IPS-18a (cell line): ENCODE measurements around the gene RNF145.
"Not testable (repeated sequence)": the region's sequence is repeated elsewhere in the genome, so short reads cannot be mapped to it uniquely, and the experiment has no call there.

Experiments used
- H3K27ac ChIP-seq: one replicate; pipeline ENCODE4 v1.5.1; 2013; ENCODE audit warnings: low read length
- H3K27me3 ChIP-seq: one replicate; pipeline ENCODE4 v1.6.1; 2013; ENCODE audit warnings: mild to moderate bottlenecking, low read length; ENCODE audit not compliant: control insufficient read depth, insufficient read depth
- H3K36me3 ChIP-seq: one replicate; pipeline ENCODE4 v1.6.1; 2013; ENCODE audit warnings: low read depth, low read length; ENCODE audit not compliant: control insufficient read depth
- H3K4me1 ChIP-seq: one replicate; pipeline ENCODE4 v1.6.1; 2013; ENCODE audit warnings: low read depth, low read length; ENCODE audit not compliant: control insufficient read depth
- H3K4me3 ChIP-seq: one replicate; pipeline ENCODE4 v1.5.1; 2013; ENCODE audit warnings: low read length
- H3K9ac ChIP-seq: one replicate; pipeline ENCODE4 v1.6.1; 2013; ENCODE audit warnings: mild to moderate bottlenecking, low read length, moderate library complexity
- H3K9me3 ChIP-seq: one replicate; pipeline ENCODE4 v1.6.1; 2013; ENCODE audit warnings: low read depth, low read length; ENCODE audit not compliant: control insufficient read depth

Gene RNF145

GRCh38 chr5:159121061-159121460 lies 88.3 kb downstream of the RNF145 start:
- Histone ChIP-seq H3K9me3 (no peaks in the 10 kb centered on the region), H3K9ac (no peak overlapping the region), H3K36me3 (no peaks in the 10 kb centered on the region), H3K27me3 (no peaks in the 10 kb centered on the region), H3K27ac (no peak overlapping the region), H3K4me3 (no peak overlapping the region), H3K4me1 (no peaks in the 10 kb centered on the region)

GRCh38 chr5:159120446-159120845 lies 88.9 kb downstream of the RNF145 start:
- H3K27me3 ChIP-seq = no peaks in the 10 kb centered on the region
- H3K4me1 ChIP-seq = no peaks in the 10 kb centered on the region
- no peaks in the 10 kb centered on the region for H3K36me3 ChIP-seq
- H3K27ac ChIP-seq = no peak overlapping the region
- no peaks in the 10 kb centered on the region for H3K9me3 ChIP-seq
- no peak overlapping the region for H3K9ac ChIP-seq
- no peak overlapping the region for H3K4me3 ChIP-seq

DNA sequence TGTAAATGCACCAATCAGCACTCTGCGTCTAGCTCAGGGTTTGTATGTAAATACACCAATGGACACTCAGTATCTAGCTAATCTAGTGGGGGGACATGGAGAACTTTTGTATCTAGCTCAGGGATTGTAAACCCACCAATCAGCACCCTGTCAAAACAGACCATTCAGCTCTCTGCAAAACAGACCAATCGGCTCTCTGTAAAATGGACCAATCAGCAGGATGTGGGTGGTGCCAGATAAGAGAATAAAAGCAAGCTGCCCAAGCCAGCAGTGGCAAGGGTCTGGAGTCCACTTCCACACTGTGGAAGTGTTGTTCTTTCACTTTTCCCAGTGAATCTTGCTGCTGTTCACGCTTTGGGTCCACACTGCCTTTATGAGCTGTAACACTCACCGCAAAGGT lies 89.5 kb downstream of the RNF145 start:
- H3K4me1 ChIP-seq, H3K9me3 ChIP-seq, H3K36me3 ChIP-seq, H3K9ac ChIP-seq, H3K27me3 ChIP-seq, H3K4me3 ChIP-seq, H3K27ac ChIP-seq: not testable (repeated sequence)

GRCh38 chr5:159118958-159119659 lies 90.2 kb downstream of the RNF145 start:
- H3K27ac ChIP-seq, H3K9ac ChIP-seq, H3K9me3 ChIP-seq, H3K27me3 ChIP-seq, H3K4me1 ChIP-seq, H3K4me3 ChIP-seq, H3K36me3 ChIP-seq: not testable (repeated sequence)

GRCh38 chr5:159113405-159113804 lies 95.9 kb downstream of the RNF145 start:
- Histone ChIP-seq H3K36me3 (no peaks in the 10 kb centered on the region), H3K9ac (no peak overlapping the region), H3K4me3 (no peak overlapping the region), H3K27ac (no peak overlapping the region), H3K27me3 (no peaks in the 10 kb centered on the region), H3K9me3 (no peaks in the 10 kb centered on the region), H3K4me1 (no peaks in the 10 kb centered on the region)

GRCh38 chr5:159112436-159112835 lies 96.9 kb downstream of the RNF145 start:
- no peak overlapping the region for H3K4me3 ChIP-seq
- H3K27ac ChIP-seq = no peak overlapping the region
- no peaks in the 10 kb centered on the region for H3K9me3 ChIP-seq
- no peaks in the 10 kb centered on the region for H3K36me3 ChIP-seq
- peaks cover 4% of the 10 kb centered on the region for H3K27me3 ChIP-seq
- no peaks in the 10 kb centered on the region for H3K4me1 ChIP-seq
- no peak overlapping the region for H3K9ac ChIP-seq
